ENCODE measurements around the gene KCNQ5.

Gene KCNQ5

DNA sequence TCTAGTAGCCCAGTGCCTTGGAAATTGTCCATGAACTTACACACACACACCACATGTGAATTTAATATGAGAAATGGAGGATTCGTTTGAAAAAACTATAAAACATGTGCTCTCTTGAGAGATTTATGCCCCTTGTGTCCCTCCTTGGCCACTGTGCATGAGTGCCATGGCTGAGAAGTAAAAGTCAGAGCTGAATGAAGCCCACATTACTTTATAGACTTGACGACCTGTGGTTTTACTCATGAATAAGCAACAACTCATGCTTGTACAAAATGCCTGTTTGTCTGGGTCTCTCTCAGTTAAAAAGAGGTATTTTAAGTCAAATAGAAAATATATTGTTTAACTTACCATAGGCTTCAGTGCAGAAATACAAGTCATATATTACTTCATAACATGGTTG is 102.7 kb downstream of the KCNQ5 start:
- no peak for DNase-seq (ENCODE audit: low spot score)
- no peak overlapping the region for H3K27ac ChIP-seq (ENCODE audit: poor library complexity, severe bottlenecking)

GRCh38 chr6:72728706-72729343 is 107.0 kb downstream of the KCNQ5 start:
- no peak for DNase-seq (ENCODE audit: low spot score)
- no peak for TF ChIP-seq CTCF (IDR thresholded peaks at IDR 0.05; ENCODE audit: poor library complexity, severe bottlenecking)
- no peaks in the 10 kb centered on the region for H3K36me3 ChIP-seq (ENCODE audit: low read depth)
- H3K27me3 ChIP-seq (ENCODE audit: insufficient read depth, poor library complexity, severe bottlenecking) = no peaks in the 10 kb centered on the region
- no peak overlapping the region for H3K4me3 ChIP-seq (ENCODE audit: severe bottlenecking)
- H3K27ac ChIP-seq (ENCODE audit: poor library complexity, severe bottlenecking) = no peak overlapping the region
- no peak for ATAC-seq (ENCODE audit: low read depth)
- H3K4me1 ChIP-seq (ENCODE audit: insufficient read depth, poor library complexity, severe bottlenecking) = no peaks in the 10 kb centered on the region
- H3K9me3 ChIP-seq (ENCODE audit: severe bottlenecking) = peaks cover 5% of the 10 kb centered on the region

More for the DNA sequence above, 102.7 kb downstream of the KCNQ5 start:
- TF ChIP-seq CTCF (IDR thresholded peaks at IDR 0.05; ENCODE audit: poor library complexity, severe bottlenecking) = no peak
- no peak overlapping the region for H3K4me3 ChIP-seq (ENCODE audit: severe bottlenecking)
- H3K36me3 ChIP-seq (ENCODE audit: low read depth) = no peaks in the 10 kb centered on the region
- no peaks in the 10 kb centered on the region for H3K27me3 ChIP-seq (ENCODE audit: insufficient read depth, poor library complexity, severe bottlenecking)
- H3K9me3 ChIP-seq (ENCODE audit: severe bottlenecking) = peaks cover 5% of the 10 kb centered on the region
- H3K4me1 ChIP-seq (ENCODE audit: insufficient read depth, poor library complexity, severe bottlenecking) = no peaks in the 10 kb centered on the region
- no peak for ATAC-seq (ENCODE audit: low read depth)

GRCh38 chr6:72733045-72733444 is 111.2 kb downstream of the KCNQ5 start:
- Histone ChIP-seq H3K4me1 (ENCODE audit: insufficient read depth, poor library complexity, severe bottlenecking) (no peaks in the 10 kb centered on the region), H3K4me3 (ENCODE audit: severe bottlenecking) (no peak overlapping the region), H3K9me3 (ENCODE audit: severe bottlenecking) (peaks cover 5% of the 10 kb centered on the region), H3K27me3 (ENCODE audit: insufficient read depth, poor library complexity, severe bottlenecking) (no peaks in the 10 kb centered on the region), H3K27ac (ENCODE audit: poor library complexity, severe bottlenecking) (no peak overlapping the region), H3K36me3 (ENCODE audit: low read depth) (no peaks in the 10 kb centered on the region)
- no peak for TF ChIP-seq CTCF (IDR thresholded peaks at IDR 0.05; ENCODE audit: poor library complexity, severe bottlenecking)
- no peak for ATAC-seq (ENCODE audit: low read depth)
- no peak for DNase-seq (ENCODE audit: low spot score)

- Histone ChIP-seq H3K36me3 (ENCODE audit: low read depth) (no peaks in the 10 kb centered on the region), H3K27ac (ENCODE audit: poor library complexity, severe bottlenecking) (no peak overlapping the region), H3K9me3 (ENCODE audit: severe bottlenecking) (no peaks in the 10 kb centered on the region), H3K27me3 (ENCODE audit: insufficient read depth, poor library complexity, severe bottlenecking) (no peaks in the 10 kb centered on the region), H3K4me3 (ENCODE audit: severe bottlenecking) (no peak overlapping the region), H3K4me1 (ENCODE audit: insufficient read depth, poor library complexity, severe bottlenecking) (no peaks in the 10 kb centered on the region)
- no peak for DNase-seq (ENCODE audit: low spot score)
- no peak for TF ChIP-seq CTCF (IDR thresholded peaks at IDR 0.05; ENCODE audit: poor library complexity, severe bottlenecking)
- ATAC-seq (ENCODE audit: low read depth) = no peak
Measured at GRCh38 chr6:72738091-72738490, 116.2 kb downstream of the KCNQ5 start.

DNA sequence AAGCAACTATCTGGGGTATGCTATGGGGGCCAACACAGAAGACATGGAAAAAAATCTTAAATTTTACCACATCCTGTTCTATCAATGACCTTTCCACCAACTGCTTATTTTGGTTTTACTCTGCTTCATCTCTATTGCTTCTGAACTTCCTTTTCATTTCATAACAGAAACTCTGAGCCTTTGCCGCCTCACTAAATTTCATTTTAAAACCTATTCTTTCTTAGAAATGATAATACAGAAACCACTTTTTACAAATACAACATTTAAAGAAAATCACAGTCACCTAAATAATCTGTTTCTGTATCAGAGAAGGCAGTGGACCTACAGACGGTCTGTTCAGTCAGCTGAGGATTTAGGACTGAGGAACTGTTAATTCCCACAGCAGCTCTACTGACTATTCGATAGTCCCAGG is 117.5 kb downstream of the KCNQ5 start:
- no peak for DNase-seq (ENCODE audit: low spot score)
- no peak for TF ChIP-seq CTCF (IDR thresholded peaks at IDR 0.05; ENCODE audit: poor library complexity, severe bottlenecking)
- Histone ChIP-seq H3K4me1 (ENCODE audit: insufficient read depth, poor library complexity, severe bottlenecking) (no peaks in the 10 kb centered on the region), H3K27me3 (ENCODE audit: insufficient read depth, poor library complexity, severe bottlenecking) (no peaks in the 10 kb centered on the region), H3K27ac (ENCODE audit: poor library complexity, severe bottlenecking) (no peak overlapping the region), H3K9me3 (ENCODE audit: severe bottlenecking) (no peaks in the 10 kb centered on the region), H3K4me3 (ENCODE audit: severe bottlenecking) (no peak overlapping the region), H3K36me3 (ENCODE audit: low read depth) (no peaks in the 10 kb centered on the region)
- no peak for ATAC-seq (ENCODE audit: low read depth)

All from RWPE2 (cell line).